ENCODE measurements around the gene OR2V2.
A peak's percentile ranks its signal among the peaks of the same experiment; 100 is the strongest.

Gene OR2V2

DNA sequence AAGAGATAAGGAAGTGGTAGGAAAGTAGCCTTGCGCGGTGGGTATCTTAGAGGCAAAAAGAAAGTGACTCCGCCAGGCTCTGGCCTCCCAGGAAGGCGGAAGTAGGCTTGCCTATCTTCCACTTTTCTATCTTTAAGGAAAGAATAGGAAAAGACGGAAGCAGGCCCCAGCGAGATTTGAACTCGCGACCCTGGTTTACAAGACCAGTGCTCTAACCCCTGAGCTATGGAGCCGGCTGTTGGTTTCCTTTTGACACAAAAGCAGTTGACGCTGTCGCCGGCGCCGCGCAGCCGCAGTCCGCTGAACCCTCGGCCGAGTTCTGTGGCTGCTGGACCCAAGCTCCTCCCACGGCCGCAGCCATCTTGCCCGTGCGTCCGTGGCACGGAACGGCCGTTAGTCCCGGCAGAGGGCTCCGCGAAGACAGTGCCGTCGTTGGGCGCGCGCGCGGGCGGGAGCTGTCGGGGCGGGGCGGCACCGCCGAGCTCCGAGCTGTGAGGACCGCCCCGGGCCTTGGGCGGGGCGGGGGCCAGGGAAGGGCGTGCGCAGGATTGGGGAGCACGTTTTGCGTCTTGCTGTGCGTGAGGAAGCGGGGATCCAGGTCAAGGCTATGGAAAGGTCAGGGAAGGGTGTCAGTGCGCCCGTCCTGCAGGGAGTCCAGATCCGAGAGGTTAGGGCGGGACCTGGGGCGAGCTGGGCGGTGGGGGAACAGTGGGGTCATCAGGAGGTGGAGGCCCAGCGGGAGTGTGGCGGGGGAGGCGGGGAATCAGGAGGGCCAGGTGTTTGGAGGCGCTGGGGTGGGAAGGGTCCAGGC lies 44.3 kb downstream of the OR2V2 start:
- DNase-seq, result peak; percentile 96

DNA sequence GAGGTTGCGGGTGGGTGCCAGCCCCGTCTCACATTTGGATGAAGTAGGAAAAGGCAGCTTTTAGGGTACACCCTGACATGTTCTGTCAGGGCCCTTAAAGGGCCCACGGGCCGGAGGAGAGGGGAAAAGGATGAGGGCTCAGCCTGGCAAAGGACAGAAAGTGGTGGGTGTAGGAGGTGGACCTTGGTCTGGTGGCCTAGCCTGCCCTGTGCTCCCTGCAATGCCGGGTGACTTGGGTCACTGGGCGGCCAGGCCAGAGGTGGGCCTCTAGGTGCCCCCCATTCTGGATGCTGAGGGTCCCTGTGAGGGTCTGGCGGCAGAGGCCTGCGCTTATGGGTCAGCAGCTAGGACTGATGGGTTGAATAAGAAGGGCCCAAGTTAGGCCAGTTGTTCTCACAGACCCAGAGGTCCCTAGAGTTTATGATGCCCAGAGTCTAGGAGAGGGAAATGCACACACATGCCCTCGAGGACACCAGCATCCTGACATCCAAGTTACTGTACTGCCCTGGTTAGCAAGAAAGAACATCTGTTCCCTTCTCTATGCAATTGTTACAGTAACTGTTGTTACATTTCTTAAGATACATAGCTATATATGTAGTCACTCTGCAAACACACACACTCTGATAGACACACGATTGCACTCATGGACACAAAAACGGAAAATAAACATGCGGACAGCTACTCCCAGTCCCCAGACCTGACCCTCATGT lies 45.1 kb downstream of the OR2V2 start:
- no peak for DNase-seq

DNA sequence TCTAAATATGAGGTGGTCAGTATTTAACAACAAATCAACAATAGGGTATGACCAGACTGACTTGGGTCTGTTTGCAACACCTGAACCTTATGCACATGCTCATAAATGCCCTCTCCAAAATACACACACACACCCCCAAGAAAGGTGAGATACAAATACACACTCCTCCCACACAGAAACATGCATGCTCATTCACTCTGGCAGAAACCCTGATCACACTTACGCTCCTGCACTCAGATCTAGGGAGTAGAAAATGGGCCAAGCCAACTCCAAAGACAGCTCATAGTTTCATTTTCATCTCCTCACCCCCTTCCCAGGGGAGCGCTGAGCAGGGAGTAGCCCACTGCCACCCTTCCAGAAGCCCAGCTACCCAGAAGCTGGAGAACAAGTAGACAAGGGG lies 46.3 kb downstream of the OR2V2 start:
- no peak for DNase-seq

DNA sequence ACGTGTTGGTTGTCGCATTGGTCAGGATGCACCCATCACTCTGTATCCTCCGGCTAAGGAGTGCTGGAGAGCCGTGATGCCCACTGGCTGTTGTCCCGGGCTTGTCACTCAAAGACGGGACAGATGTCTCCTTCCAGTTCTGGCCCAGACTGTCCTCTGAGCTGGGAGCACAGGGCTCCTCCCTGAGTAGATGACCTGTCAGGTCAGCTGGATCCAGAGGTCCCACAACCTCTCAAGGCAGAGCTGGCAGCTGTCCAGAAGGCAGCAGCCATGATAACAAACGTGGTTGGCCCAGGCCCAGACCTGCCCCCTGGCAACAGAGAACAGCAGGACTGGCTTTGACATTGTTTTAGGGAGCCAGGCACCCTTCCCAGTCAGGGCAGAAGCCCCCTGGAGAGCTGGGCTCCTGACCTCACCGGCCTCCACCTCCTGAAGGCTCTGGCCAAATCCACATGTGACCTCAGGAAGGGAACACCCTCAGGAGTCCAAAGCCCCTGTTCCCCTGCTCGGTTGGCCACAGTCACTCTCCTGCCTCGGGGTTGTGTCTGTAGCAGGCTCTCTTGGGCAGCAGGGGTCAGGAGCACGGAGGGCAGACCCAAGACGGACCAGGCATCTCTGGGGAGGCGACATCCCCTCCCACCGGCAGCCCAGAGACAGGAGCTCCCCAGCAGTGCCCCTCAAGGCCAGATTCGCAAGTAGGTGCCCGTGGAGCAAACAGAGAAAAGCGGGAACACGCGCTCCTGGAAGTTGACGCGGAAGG lies 47.3 kb downstream of the OR2V2 start:
- DNase-seq, result no peak

DNA sequence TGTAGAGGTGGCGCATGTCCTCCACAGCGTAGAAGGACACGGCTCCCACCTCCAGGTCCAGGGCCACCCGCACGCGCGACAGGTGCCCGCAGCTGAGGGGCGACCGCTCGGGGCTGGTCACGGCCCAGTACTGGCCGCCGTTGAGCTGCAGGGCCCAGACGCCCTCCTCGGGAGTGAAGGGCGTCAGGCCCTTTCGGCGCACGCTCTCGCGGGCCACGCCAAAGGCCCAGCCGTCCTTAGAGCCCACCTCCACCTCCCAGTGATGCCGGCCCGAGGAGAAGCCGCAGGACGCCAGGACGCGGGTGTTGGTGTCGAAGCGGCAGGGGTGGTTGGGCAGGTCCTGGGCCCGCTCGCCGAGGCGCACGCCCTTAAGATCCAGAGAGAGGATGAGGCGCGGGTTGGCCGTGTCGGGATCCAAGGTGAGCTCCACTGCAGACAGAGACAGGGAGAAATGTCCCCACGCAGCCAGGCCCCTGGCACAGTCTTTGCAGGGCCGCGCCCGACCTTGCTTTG lies 47.9 kb downstream of the OR2V2 start:
- no peak for DNase-seq

DNA sequence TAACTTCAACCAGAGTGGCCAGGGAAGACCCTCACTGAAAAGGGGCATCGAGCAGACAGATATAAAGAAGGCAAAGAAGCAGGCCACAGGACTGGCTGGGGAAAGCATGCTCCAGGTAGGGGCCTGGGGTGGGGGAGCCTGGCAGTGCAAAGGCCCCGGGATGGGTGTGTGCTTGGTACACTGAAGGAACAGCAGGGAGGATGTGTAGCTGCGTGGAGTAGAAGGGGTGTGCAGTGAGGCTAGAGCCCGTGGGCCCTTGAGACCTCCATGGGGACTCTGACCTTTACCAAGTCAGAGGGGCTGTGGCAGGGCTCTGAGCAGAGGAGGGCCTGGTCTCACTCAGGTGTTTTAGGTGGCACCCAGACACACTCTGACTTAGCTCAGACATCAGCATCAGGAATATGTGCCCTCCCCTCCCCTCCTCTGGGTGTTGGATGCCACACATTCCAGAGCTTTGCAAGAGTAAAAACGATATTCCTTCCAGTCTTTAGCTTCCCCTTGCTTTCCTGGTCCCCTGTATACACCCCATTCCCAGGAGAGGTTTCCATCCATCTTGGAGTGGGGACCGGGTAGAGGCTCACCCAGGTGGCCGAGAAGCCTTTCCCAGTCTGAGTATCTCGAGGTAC lies 50.1 kb downstream of the OR2V2 start:
- DNase-seq, result no peak

DNA sequence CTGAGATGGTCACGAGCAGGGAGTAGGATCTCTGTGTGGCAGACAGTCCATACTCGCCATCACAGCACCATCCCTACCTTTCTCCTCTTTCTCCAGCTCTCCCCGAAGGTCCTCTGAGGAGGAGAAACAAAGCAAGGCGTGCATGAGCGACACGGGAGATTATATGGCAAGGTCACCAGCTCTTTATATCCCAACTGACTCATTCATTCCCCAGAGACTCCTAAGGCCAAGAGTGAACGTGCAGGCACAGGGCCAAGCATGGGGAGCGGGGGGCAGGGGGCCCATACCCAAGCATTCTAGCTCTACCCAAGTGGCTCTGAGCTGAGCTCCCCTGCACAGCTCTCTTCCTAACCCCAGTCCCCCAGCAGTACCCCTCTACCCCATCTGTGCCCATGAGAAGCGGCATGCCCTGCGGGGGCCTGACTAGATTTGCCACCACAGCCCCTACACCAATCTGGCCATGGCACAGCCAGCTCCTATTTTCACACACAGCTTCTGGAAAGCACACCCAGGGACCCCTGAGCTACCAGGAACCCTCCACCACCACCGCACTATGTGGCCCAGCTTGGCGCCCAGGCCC lies 50.8 kb downstream of the OR2V2 start:
- DNase-seq, result no peak

DNA sequence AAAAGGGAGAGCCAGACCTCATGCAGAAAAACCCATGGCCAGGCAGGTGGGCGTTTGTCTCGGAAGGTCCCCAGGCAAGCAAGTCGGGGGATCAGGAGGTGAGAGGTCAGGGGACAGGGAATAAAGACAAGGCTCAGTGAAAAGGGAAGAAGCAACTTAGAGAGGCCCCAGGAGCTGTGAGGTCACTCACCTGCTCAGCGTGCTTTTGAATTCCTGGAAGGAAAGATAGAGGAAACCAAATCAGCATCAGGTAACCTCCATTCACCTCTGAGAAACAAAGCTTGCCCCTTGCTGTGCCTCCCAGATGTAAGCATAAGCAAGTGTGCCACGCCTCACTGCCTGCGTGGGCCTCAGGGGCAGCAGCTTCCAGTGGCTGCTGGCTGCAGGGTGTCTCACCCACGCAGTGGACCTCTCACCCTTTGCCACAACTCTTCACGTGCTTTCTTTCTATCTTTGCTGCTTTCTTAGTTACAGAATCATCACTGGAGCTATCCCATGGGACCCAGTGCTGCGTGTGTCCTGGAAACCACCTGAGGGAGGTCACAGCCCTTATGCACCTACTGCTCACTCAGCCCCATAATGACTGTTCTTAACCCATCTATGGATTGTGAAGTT lies 51.6 kb downstream of the OR2V2 start:
- DNase-seq, result no peak

DNA sequence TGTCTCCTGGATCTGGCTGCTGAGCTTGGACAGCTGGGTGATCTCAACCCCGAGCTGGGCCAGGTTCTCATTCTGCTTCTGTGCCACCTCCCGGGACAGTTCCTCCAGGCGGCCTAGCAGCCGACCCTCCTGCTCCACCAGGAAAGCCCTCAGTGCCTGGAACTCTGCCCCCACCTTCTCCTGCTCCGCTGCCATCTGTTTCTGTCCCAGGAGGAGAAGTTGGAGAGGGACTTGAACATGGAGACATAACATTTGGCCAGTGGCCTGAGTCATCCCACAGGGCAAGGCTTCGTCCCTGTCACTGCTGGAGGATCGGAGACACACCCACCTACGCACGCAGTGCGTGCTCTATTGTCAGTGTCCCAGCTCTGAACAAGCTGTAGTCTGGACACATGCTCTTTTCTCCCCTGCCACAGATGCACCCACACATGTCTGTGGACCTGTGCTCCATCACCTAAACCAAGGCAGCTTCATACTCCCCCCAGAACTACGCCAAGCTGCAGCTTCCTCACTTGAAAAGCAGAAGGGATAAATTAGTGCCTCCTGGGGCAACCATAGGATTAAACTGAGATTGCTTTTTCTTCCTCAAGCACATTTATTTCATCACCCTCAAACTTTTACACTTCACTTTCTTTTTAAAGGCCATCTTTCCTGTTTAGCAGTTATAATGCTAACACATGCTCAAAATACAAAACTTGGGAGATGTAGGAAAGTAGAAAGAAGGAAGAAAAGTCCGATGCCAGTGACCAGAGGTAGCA lies 52.7 kb downstream of the OR2V2 start:
- no peak for DNase-seq

DNA sequence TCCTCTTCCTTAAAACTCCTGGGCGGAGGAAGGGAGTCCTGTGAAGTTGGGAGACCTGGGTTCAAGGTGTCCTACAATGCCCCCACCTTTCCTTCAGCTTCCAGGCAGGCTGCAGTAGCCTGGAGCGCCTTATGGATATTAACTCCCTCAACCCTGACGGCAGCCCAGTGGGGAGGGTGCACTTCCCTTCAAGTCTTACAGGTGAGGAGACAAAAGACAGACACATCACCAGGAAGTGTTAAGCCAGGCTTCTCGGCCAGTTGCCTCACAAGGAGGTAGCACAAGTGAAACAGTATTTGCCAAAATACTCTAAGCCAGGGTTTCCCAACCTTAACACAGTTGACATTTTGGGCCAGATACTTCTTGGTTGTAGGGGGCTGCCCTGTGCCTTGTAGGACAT lies 53.4 kb downstream of the OR2V2 start:
- DNase-seq, result no peak

DNA sequence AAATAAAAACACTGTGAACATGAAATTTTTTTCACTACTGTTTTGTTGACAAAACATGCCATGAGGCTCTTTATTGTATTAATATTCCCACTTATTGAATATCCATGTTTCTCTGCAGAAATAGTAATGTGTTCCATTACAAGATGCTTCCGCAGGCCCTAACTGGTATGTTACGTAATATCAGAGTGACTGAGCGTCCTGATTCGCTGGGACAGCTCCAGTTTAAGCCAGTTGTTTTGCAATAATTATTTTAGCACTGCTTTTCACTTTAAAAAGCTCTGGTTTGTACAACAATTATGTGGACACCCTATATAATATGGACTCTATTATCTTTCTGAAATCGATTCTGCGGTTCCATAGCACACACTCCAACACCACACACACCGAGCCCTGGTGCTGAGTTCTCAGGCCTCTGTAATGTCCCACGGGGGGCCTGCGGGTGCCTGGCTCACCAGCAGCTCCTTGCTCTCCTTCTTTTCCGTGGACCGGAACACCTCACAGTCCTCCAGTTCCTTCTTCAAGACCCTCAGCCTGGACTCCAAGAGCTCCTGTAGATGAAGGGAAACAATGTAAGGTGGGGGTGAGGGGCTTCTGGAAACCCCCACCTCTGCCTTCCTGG lies 55.8 kb downstream of the OR2V2 start:
- DNase-seq, result no peak

DNA sequence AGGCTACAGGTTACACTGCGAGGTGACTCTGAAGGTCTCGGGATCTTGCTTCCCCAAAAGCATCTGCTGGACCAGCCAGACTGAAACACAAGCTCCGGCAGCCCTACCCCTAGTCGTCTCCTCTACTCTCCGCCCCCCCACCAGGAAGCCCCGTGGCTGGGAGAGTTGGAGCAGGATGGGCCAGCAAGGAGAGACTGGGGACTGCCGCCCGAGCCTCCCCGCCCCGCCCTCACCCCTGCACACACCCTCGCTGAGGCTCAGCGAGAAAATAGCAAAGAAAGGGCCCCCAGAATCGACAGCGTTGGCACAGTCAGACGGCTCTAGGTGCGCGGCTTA lies 56.4 kb downstream of the OR2V2 start:
- DNase-seq, result no peak

DNA sequence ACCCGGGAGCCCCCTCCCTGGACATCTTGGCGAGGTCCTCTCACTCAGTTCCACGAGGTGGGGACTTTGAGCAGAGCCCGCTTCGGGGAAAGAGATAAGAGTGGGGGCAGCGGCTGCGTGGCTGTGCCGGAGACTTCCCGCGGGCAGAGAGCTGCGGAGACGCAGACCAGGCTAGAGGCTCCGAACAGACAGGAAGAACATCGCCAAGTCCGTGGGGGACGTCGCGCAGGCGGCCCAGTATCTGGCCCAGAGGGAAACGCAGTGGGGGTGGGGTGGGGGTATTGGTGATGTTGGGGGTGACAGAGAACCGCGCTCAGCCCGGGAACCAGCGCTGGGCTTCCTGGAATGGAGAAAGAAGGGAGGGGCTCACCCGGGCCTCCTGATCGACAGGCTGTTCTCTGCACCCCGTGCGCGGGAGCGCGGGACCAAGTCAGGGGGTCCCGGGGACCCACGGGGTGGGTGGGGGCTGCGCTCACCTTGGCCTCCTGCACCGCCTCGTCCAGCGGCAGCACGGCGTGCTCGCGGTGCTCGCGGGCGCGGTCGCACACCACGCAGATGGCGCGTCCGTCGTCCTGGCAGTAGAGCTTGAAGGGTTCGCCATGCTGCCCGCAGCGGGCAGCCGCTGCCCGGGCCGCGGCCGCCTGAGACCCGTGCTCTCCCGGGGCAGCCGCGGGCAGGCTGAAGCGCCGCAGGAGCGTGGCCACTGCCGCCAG lies 56.9 kb downstream of the OR2V2 start:
- no peak for DNase-seq

DNA sequence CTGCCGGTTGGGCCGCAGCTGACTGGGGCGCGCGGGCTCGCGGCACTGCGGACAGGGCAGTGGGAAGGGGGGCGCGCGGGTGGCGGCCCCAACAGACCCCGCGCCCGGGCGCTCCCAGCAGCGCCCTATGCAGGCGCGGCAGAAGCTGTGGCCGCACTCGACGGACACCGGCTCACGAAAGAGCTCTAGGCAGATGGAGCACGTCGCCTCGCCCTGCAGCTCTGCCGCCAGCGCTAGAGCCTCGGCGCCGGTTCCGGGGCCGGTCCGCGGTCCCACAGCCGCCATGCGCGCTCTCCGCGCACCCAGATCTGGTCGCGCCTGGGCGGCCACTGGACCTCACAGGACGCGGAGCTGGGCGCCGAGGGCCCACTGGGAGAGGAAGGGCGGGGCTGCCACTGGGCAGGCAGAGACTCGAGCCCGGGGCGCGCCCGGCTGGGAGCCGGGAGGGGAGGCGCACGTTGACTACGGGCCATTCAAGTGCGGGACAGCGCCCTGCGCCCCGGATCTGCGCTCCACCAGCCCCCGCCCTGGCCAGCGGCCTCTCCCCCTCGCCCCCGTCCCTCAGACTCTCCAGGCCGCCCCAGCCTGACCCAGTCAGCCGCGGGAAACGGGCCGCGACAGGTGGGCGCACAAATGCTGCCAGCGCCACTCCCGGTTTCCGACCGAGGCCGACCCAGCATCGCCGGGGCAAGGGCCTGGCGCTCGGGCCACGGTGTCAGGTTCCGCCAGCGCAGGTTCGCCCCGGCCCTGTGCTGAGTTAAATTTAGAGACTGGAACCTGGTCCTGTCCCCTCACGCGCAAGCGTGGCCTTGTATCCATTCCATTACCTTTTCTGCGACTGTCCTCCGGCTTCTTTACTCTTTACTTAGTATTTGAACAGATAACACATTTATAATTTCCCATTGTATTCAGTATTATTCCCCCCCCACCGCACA lies 57.7 kb downstream of the OR2V2 start, which contains the start of gene TRIM7:
TRIM7 (minus strand) TSS at position 371 of the 935 bp plus-strand sequence; CDS start at position 285, 86 bp downstream.
- no peak for DNase-seq

DNA sequence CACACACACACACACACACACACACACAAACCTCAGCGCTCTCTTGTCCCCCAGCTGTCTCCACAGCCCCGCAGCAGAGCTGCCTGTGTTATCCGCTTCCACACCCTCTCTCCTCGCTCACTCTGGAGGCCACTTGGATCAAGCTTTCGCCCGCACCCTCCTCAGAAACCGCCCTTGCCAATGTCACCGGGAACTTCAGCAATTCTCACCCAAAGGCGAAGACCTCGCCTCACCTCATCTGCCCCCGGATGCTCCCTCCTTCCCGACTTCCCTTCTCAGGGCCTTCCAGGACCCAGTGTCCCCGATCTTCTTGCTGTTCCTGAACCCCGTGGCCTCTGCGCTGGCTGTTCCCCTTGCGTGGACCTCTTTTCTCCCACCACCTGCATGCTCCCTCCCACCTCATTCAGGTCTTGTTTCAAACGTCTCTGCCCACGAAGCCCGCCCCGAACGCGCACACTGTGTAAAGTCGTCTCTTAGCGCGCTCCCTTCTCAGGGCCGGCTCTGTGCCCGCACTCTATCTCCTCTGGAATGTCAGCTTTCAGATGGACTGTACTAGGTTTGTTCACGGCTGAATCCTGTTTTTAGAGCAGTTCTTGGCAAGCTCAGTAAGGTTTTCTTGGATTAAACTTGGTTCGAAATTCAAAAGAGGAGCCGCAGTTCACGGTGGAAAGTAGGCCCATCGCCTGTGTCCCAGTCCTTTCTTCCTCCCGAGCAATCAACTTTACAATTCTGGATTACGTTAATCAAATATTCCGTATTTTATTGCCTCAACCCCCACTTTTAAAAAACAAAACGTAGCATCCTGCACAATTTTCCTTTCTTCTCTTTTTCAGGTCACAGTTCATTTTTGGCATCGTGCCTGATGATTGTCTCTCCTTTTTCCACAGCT lies 58.6 kb downstream of the OR2V2 start:
- DNase-seq, result no peak

DNA sequence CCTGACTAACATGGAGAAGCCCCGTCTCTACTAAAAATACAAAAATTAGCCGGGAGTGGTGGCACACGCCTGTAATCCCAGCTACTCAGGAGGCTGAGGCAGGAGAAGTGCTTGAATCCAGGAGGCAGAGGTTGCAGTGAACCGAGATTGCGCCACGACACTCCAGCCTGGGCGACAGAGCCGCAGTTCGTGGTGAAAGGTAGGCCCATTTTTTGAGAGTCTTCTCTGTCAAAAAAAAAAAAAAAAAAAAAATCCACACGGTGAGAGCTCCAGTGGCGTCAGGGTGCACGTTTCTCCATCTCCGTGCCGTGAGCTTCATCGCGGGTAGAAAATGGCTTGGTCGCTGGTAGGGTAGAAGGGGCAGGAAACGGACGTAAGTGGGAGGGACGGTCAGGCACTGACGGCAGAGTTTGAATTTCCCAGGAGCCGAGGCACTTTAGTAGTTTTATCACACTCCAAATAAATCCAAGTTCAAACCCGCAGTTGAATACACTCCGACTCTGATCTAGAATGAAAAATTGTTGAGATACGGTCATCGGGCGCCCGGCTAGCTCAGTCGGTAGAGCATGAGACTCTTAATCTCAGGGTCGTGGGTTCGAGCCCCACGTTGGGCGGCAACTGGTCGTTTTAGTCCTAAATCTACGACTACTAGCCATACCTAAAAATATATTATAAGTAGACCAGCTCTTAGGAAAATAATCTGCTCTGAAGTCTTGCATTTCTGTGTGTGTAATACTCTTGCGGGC lies 60.0 kb downstream of the OR2V2 start:
- peak; percentile 92 for DNase-seq

DNA sequence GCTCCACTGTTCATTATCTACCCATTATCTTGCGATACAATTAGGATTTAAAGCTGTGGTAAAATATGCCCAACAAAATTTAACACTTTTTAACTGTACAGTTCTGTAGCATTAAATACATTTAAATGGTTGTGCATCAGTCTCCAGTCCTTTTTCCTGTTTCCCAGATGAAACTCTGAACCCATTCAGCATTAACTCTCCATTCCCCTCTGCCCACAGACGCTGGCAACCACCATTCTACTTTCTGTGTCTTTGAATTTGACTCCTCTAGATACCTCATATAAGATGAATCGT lies 60.5 kb downstream of the OR2V2 start:
- no peak for DNase-seq

Data from fibroblast of skin of abdomen (primary cell).